RWPE2 (cell line): ENCODE results near the gene YES1.
"Not testable (repeated sequence)": the region's sequence is repeated elsewhere in the genome, so short reads cannot be mapped to it uniquely, and the experiment has no call there.

Experiments used
- ATAC-seq: fragments of 200-7000 bp; cut with Tn5 transposase; 3 replicates; pipeline ENCODE4 v1.9.1; 2021; ENCODE audit warnings: low read depth
- DNase-seq: peaks from one replicate; pipeline ENCODE4 v3.0.0-alpha.2; 2020; ENCODE audit warnings: low spot score
- H3K27ac ChIP-seq: fragments of 450-650 bp; 2 replicates; pipeline ENCODE4 v1.5.1; 2017; ENCODE audit warnings: mild to moderate bottlenecking; ENCODE audit not compliant: poor library complexity, severe bottlenecking
- H3K27me3 ChIP-seq: fragments of 250-450 bp; sonication (Bioruptor Pico); 2 replicates; pipeline ENCODE4 v1.5.1; 2021; ENCODE audit warnings: mild to moderate bottlenecking, moderate library complexity; ENCODE audit not compliant: insufficient read depth, poor library complexity, severe bottlenecking
- H3K36me3 ChIP-seq: fragments of 250-450 bp; sonication (Bioruptor Pico); 2 replicates; pipeline ENCODE4 v1.5.1; 2020; ENCODE audit warnings: low read depth, mild to moderate bottlenecking, moderate library complexity
- H3K4me1 ChIP-seq: fragments of 250-450 bp; sonication (Bioruptor Pico); 2 replicates; pipeline ENCODE4 v1.5.1; 2021; ENCODE audit warnings: mild to moderate bottlenecking, moderate library complexity; ENCODE audit not compliant: insufficient read depth, poor library complexity, severe bottlenecking
- H3K4me3 ChIP-seq: fragments of 250-450 bp; sonication (Bioruptor Pico); 2 replicates; pipeline ENCODE4 v1.5.1; 2021; ENCODE audit warnings: mild to moderate bottlenecking, moderate library complexity; ENCODE audit not compliant: severe bottlenecking
- H3K9me3 ChIP-seq: fragments of 250-450 bp; sonication (Bioruptor Pico); 2 replicates; pipeline ENCODE4 v1.5.1; 2021; ENCODE audit warnings: mild to moderate bottlenecking, moderate library complexity; ENCODE audit not compliant: severe bottlenecking
- TF ChIP-seq, protein P1 (sequence below): fragments of 450-650 bp; IDR thresholded peaks from one replicate; pipeline ENCODE4 v1.5.1; 2017; ENCODE audit warnings: mild to moderate bottlenecking, moderate library complexity; ENCODE audit not compliant: poor library complexity, severe bottlenecking

The YES1 gene

DNA sequence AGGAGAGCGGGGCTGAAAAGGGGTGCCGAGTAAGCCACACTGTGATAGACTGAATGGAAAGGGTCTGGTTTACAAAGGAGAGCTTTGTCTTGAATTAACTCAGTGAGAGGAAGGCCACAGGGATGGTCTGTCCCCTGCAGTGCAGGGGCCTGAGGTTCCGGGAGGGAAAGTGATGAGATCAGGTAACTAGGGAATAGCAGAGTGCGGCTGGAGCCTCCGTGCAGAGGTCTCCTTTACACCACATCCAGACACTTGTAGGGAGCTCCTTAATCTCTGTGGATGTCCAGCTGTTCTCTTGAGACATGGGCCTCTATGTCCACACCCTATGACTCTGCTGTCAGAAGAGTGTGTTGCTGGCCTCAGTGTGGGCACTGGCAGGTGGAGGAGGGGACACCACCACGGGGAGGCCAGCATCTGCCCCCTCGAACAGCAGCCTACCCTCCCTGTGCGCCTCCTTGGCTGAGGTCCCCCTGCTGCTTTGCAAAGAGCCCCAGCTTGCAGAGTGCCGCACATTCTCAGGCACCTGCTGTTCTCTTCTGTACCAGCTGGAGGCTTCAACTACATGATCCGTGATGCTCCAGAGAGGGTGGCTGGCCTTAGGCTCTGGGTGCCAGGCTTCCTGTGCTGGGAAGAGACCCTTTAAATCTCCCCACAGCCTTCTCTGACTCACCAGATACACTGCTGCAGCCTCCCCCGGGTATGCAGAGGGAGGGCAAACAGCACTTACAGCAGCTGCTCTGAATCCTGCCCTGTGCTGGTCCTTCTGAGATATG lies 125.5 kb downstream of the YES1 start:
- Histone ChIP-seq H3K27me3 (no peaks in the 10 kb centered on the region), H3K36me3 (peaks cover 48% of the 10 kb centered on the region), H3K4me3 (no peak overlapping the region), H3K27ac (no peak overlapping the region), H3K9me3 (no peaks in the 10 kb centered on the region), H3K4me1 (no peaks in the 10 kb centered on the region)
- TF ChIP-seq, protein P1, sequence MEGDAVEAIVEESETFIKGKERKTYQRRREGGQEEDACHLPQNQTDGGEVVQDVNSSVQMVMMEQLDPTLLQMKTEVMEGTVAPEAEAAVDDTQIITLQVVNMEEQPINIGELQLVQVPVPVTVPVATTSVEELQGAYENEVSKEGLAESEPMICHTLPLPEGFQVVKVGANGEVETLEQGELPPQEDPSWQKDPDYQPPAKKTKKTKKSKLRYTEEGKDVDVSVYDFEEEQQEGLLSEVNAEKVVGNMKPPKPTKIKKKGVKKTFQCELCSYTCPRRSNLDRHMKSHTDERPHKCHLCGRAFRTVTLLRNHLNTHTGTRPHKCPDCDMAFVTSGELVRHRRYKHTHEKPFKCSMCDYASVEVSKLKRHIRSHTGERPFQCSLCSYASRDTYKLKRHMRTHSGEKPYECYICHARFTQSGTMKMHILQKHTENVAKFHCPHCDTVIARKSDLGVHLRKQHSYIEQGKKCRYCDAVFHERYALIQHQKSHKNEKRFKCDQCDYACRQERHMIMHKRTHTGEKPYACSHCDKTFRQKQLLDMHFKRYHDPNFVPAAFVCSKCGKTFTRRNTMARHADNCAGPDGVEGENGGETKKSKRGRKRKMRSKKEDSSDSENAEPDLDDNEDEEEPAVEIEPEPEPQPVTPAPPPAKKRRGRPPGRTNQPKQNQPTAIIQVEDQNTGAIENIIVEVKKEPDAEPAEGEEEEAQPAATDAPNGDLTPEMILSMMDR = no peak
- DNase-seq (no peak), ATAC-seq (no peak)

DNA sequence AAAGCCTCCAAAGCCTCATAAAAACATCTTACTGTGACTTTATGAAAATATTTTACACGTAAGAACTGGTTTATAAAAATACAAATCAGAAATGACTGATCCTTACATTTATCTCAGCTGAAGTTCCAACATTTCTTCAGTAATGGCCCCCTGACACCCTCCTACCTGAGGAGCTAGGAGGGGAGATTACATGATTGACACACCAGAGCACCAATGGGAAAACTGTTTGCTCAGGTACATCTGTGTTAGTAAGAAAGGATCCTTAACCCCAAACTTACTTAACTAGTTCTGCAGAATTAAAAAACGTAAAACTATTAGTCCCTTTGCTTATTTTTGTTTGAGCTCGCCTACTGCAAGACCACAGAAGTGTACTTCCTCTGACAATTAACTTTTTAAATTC lies 126.6 kb downstream of the YES1 start:
- Histone ChIP-seq H3K27me3 (no peaks in the 10 kb centered on the region), H3K27ac (no peak overlapping the region), H3K4me3 (no peak overlapping the region), H3K9me3 (no peaks in the 10 kb centered on the region), H3K4me1 (no peaks in the 10 kb centered on the region), H3K36me3 (peaks cover 49% of the 10 kb centered on the region)
- TF ChIP-seq, protein P1 = no peak
- DNase-seq = no peak
- no peak for ATAC-seq

DNA sequence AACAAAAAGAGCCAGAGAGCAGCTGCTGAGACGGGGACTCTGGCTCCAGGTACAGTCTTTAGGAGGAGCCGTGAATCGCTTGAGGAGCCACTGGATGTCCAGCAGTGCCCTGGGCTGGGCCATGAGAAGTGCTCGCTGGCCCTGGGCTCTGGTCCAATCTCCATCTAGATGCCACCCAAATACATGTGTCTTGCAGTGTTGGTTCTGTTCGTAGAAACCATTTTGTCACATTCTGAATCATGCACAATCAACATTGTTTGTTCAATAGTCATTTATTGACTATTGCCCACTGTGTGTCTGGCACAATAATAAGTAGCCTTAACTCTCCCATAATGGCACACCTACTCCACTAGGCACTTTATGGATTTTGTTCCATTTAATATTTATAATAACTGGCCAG lies 128.5 kb downstream of the YES1 start:
- Histone ChIP-seq H3K9me3 (no peaks in the 10 kb centered on the region), H3K4me1 (no peaks in the 10 kb centered on the region), H3K27me3 (no peaks in the 10 kb centered on the region), H3K4me3 (no peak overlapping the region), H3K27ac (no peak overlapping the region), H3K36me3 (peaks cover 41% of the 10 kb centered on the region)
- DNase-seq (no peak), ATAC-seq (no peak)
- TF ChIP-seq, protein P1 = no peak

DNA sequence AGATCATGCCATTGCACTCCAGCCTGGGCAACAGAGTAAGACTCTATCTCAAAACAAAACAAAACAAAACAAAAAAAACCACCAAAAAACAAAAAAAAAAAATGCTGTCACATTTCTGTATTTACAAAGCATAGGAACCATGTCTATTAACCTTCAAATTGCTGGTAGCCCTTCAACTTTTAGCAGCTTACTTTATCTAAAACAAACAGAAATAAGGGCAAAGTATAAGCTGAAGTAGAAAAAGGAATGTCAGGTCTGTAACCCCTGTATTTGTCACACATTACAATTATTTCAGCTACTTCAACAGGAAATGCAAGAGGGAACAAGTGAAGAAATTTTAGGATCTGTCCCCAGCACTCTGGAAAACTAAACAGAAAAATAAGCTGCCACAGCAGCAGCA lies 129.2 kb downstream of the YES1 start:
- DNase-seq = no peak
- Histone ChIP-seq H3K4me1 (no peaks in the 10 kb centered on the region), H3K36me3 (peaks cover 48% of the 10 kb centered on the region), H3K9me3 (no peaks in the 10 kb centered on the region), H3K27ac (no peak overlapping the region), H3K27me3 (no peaks in the 10 kb centered on the region), H3K4me3 (no peak overlapping the region)
- no peak for ATAC-seq
- TF ChIP-seq, protein P1 = no peak

DNA sequence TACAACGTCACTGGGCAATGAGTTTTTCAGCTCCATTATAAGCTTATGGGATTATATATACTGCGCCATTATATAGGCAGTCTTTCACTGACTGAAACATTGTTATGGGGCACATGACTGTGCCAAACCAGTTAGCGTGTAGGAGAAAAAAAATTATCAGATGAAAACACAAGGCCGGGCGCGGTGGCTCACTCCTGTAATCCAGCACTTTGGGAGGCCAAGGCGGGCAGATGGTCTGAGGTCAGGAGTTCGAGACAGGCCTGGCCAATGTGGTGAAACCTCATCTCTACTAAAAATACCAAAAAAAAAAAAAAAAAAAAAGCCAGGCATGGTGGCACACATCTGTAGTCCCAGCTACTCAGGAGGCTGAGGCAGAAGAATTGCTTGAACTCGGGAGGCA lies 129.6 kb downstream of the YES1 start:
- ATAC-seq, H3K27ac ChIP-seq, H3K9me3 ChIP-seq, H3K4me3 ChIP-seq, DNase-seq, H3K27me3 ChIP-seq, H3K4me1 ChIP-seq: not testable (repeated sequence)
- H3K36me3 ChIP-seq = peaks cover 48% of the 10 kb centered on the region
